GM18907 (cell line): ENCODE measurements around the gene BACE1-AS.
"Not testable (repeated sequence)": the region's sequence is repeated elsewhere in the genome, so short reads cannot be mapped to it uniquely, and the experiment has no call there.

Experiments used
- ATAC-seq: cut with Tn5 transposase; IDR thresholded peaks from one replicate; pipeline ENCODE4 v1.9.1; 2021; ENCODE audit warnings: mild to moderate bottlenecking, moderate library complexity; ENCODE audit not compliant: unreplicated experiment

The BACE1-AS gene

DNA sequence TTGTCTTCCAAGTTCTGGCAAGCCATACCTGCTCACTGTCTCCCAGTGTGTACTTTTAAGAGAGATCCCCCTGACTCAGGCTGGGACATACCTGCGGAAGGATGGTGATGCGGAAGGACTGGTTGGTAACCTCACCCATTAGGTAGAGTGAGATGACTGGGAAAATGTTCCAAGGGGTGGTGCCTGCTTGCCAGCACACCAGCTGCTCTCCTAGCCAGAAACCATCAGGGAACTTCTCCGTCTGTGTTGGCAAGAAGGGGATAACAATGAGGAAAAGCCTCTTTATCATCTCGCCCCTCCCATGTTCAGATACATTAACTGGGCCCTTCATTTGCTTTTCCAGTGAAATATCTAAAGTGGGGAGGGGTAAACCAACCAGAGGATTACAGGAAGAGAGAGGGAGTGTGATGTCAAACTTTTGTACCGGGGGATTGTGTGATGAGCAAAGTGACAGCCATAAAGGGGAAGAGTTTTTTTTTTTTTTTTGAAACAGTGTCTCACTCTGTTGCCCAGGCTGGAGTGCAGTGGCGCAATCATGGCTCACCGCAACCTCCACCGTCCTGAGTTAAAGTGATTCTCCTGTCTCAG, at the start of gene BACE1-AS:
BACE1-AS (plus strand) TSS at position 538 of the 588 bp plus-strand sequence.
- no peak for ATAC-seq

DNA sequence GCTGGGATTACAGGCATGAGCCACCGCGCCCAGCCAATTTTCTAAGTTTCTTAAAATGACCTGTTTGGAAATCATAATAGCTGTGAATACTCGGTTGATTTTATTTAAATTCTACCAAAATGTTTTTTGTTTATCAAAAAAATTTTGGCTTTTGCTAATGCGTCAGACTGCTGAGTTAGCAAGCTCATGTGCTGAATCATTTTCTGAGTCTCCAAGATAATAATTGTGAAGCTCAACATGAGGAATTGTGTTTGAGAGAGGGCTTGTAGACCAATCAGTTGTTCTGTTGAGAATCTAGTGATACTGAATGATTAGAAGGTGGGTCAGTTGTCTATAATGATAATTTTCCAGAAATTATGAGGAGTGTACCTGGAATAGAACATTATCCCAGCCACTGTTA, 42.8 kb upstream of the BACE1-AS start:
- no peak for ATAC-seq

DNA sequence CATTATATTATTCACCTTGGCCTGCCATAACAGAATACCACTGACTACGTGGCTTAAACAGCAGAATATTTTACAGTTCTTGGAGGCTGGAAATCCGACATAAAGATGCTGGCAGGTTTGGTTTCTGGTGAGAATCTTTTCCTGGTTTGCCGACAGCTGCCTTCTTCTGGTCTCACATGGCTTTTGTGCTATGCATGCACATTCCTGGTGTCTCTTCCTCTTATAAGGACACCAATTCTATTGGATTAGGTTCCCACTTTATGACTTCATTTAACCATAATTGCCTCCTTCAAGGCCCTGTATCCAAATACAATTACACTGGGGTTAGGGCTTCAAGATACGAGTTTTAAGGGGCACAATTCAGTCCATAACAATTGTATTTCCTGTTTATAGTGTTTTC, 41.6 kb upstream of the BACE1-AS start:
- ATAC-seq = no peak

DNA sequence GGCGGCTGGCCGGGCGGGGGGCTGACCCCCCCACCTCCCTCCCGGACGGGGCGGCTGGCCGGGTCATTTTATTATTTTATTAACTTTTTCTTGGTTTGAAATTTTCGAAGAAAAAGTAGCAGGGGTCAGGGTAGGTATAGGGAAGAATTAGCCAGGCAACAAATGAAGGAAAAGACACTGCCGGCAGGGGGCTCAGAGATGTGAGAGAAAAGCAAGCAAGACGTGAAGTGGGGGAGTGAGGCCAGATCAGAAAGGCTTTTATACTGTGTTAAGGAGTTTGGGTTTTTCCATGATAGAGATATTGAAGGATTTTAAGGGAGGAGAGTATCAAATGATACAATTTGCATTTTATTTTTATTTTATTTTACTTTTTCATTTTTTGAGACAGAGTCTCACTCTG, 39.6 kb upstream of the BACE1-AS start:
- no peak for ATAC-seq

DNA sequence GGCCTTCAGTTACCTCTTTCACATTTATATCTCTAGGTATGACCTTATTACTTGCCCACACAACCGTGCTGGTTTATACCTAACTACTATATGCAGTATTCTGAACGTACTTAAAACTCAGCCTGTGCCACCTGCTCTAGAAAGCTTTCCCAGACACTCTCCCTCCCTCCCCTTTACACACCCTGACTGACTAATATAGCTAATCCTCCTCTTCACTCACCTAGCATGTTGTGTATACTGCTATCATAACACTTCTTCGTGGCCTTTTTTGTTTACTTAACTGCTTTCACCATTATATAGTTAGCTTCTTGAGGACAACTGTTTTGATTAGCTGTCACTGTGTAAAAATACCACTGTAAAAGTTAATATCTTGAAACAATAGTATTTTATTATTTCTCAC, 35.2 kb upstream of the BACE1-AS start:
- no peak for ATAC-seq

DNA sequence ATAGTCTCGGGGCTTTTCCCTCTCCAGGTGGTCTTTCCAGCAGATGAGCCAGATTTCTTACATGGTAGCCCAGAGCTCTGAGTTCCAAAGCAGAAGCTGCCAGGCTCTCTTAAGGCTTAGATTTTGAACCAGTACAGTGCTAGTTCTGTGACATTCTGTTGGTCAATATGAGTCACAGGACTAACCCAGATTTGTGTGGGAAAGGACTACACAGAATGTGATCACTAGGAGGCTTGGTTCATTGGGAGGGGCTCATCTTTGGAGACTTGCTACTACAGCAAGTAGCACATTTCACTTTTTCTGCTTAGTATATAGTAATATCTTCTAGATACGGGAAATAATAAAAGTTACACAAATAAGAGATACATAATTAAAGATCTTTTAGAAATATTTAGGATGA, 34.6 kb upstream of the BACE1-AS start:
- no peak for ATAC-seq

DNA sequence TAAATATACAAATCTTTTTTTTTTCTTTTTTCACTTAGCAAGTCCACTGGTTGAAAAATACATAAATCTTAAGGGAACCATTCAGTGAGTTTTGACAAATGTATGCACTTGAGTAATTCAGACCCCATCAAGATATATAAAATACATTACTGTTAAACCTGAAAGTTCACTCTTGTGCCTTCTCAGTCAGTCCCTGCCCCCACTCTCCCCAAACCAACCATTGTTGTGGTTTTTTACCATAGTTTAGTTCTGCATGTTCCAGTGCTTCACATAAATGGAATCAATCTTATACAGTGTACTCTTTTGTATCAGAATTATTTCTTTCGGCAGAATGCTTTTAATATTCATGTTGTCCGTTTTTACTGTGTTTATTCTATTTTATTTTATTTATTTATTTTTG, 32.6 kb upstream of the BACE1-AS start:
- ATAC-seq = no peak

DNA sequence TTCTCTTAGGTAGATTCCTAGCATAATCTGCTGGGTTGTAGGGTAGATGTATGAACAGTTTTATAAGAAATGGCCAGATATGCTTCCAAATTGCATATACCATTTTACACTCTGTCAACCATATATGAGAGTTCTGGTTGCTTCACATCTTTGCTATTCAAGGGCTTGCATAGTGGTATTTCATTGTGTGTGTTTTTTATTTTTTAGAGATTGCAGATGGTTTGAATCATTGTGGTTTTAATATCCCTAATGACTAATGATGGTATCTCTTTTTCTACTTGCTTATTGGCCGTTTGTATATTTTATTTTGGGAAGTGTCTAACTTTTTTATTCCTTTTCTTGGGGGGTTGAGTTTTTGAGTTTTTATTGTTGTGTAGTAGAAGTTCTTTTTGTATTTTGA, 31.7 kb upstream of the BACE1-AS start:
- ATAC-seq = no peak

DNA sequence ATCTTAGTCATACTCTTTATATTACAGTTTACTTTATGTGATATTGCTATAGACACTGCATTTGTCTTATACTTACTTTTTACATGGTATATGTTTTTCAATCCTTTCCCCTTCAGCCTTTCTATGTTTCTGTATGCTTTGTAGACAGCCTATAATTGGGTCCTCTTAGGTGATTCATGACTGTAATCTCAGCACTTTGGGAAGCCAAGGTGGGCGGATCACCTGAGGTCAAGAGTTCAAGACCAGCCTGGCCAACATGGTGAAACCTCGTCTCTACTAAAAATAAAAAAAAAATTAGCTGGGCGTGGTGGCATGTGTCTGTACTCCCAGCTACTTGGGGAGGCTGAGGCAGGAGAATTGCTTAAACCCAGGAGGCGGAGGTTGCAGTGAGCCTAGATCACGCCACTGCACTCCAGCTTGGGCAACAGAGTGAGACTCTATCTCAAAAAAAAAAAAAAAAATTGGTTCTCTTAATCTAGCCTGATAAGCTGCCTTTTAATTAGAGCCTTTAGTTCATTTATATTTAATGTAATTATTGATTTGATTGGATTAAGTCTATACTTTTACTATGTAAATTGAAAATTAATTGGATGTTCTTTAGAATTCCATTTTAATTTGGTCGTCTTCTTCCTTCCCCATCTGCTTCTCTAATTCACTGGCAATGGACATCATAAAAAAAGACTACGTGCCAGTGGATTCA, 26.4 kb upstream of the BACE1-AS start:
- not testable (repeated sequence) for ATAC-seq

DNA sequence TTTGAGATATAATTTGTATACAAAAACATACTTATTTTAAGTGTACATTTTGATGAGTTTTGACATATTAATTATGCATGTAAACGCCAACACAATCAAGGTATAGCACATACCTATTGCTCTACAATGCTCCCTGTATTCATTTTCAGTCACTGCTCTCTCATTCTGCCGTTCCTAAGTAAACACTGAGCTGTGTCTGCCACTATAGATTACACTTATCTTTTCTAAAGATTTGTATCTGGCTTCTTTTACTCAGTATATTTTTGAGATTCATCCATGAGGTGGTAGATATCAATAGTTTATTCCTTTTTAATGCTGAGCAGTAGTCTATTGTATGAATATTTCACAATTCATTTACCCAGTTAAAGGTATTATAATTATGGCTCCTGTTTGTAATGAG, 25.4 kb upstream of the BACE1-AS start:
- ATAC-seq = no peak

DNA sequence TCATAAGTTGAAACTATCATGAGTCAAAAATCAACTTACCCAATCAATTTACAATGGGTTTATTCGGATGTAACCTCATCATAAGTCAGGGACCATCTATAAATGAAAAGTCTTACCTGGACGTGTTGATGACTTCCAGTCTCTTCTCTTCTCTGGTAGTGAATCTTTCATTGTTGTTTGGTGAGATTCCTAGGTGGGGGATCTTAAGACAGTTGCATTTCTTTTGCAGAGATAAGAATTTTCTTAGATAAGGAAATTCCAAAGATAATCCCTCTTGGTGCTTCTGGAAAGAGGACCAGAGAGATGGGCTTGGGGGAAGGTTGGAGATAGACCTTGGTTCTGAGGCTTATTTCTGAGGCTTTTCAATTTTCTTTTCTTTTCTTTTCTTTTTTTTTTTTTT, 21.3 kb upstream of the BACE1-AS start:
- ATAC-seq = no peak

DNA sequence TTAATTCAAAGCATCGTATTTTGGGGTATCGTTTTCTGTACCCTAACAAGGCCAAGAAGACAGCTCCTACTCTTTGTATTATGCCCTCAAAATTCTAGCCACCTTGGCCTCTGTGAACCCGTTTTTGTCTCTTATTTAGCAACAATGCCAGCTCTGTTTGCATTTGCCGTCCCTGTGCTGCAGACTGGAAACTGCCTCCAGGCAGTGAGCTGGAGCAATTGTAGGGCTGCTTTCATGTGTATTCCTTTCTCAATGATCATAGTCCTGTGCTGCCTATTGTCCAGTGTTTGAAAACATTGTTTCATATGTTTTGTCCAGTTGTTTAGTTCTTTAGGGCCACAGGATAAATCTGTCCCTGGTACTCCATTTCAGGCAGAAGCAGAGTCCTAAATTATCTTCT, 19.9 kb upstream of the BACE1-AS start:
- no peak for ATAC-seq

DNA sequence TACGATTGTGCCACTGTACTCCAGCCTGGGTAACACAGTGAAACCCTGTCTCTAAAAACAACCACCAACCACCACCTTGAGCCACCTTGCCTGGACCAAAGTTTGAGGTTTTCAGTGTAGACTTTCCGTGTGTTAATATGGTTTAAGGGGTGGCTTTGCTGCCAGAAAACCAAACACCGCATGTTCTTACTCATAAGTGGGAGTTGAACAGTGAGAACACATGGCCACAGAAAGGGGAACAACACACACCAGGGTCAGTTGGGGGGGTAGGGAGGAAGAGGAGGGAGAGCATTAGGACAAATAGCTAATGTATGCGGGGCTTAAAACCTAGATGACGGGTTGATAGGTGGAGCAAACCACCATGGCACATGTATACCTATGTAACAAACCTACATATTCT, 19.0 kb upstream of the BACE1-AS start:
- not testable (repeated sequence) for ATAC-seq

DNA sequence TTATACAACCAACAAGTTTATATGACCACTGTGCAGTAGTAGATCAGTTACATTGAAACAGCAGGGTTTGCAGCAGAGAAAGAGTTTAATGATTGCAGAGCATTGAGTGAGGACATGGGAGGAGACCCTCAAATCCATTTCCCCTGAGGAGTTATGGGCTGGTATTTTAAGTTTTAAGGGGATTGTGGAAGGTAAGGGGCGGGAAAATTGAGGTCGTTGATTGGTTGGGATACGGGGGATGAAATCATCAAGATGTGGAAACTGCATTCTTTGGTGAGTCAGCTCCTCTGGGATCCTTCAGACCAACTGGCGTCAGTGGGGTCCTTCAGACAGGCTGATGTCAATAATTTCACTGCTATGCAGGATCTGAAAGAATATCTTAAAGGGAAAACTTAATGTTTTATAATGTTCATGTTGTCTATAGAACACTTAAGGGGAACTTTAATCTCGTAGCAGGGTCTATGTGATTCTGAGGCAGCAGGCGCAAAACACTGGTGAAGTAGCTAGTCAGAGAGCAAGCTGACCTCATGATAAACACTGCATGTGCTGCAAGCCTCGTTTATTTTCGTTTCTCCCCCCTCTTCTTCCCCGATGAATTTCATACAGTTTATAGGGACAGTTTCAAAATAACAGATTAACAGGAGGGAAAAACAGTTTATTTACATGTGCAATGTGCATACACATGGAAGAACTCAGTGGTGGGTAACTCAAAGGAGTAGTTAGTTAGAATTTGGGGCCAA, 17.4 kb upstream of the BACE1-AS start:
- no peak for ATAC-seq

DNA sequence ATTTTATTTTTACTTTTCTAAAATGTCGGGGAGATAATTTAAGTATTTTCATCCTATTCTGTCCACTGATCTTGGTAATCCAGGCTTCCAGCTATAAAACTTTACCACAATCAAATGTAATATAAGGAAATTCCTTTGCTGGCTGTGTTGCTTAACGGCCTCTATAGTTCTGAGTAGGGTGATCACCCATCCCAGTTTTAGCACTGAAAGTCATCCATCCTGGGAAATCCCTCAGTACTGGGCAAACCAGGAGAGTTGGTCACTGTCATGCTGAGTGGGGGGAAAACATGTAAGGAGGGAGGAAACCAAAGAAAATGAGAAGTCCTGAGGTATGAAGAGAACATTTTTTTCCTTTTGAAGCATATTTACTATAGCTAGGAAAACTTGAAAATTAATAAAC, 12.8 kb upstream of the BACE1-AS start:
- no peak for ATAC-seq

DNA sequence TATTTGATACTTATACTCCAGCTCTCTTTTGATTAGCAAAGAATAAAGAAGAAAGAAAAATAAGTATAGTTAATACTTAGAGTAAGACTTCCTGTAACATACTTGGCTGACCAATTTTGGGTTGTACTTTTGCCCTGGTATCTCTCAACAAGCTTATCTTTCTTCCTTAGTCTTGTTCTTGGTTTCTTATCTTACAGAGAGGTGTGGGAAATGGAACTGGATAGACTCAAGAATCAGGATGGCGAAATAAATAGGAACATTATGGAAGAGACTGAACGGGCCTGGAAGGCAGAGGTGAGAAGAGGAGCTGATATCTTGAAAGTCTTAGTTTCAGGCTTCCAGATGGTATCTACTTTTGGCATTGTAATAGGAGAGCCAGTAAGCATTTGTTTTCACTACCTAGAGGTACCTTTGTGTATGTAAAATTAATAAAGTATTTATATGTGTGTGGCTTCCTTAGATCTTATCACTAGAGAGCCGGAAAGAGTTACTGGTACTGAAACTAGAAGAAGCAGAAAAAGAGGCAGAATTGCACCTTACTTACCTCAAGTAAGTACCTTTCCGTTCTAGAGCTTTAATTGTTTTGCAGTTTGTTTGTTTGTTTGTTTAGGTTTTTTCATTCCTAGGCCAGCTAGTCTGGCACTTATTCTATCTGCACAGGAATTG, 11.3 kb upstream of the BACE1-AS start:
- ATAC-seq = no peak

DNA sequence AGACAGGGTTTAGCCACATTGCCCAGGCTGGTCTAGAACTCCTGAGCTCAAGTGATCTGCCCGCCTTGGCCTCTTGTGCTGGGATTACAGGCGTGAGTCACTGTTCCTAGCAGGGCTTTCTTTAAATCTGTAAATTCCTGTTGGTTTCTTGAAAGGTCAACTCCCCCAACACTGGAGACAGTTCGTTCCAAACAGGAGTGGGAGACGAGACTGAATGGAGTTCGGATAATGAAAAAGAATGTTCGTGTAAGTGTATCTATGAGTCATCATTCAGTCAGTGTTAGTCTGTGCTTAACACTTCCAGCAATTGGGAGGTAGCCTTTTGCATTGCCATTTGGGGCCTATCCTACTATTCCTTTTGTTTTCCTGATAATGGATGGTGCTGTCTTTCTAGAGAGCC, 10.0 kb upstream of the BACE1-AS start:
- no peak for ATAC-seq

DNA sequence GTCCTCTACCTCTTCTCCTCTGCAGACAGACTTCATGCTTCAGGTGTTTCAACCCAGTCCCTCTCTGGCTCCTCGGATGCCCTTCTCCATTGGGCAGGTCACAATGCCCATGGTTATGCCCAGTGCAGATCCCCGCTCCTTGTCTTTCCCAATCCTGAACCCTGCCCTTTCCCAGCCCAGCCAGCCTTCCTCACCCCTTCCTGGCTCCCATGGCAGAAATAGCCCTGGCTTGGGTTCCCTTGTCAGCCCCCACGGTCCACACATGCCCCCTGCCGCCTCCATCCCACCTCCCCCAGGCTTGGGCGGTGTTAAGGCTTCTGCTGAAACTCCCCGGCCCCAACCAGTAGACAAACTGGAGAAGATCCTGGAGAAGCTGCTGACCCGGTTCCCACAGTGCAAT, 9.3 kb upstream of the BACE1-AS start:
- ATAC-seq = no peak

DNA sequence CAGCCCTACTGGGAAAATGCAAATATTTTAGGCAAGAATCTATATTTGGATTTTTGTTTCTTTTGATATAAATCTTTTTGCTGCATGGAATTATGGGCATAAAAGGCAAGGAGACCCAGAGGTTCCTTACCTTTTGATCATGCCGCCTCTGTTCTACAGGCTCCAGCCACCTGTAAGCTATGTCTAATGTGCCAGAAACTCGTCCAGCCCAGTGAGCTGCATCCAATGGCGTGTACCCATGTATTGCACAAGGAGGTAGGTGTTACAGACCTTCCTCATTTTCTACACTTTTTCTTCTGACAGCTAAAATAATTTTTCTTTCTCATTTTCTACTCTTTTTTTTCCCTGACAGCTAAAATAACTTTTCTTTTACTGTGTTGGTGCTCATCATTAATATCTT, 8.2 kb upstream of the BACE1-AS start:
- no peak for ATAC-seq

DNA sequence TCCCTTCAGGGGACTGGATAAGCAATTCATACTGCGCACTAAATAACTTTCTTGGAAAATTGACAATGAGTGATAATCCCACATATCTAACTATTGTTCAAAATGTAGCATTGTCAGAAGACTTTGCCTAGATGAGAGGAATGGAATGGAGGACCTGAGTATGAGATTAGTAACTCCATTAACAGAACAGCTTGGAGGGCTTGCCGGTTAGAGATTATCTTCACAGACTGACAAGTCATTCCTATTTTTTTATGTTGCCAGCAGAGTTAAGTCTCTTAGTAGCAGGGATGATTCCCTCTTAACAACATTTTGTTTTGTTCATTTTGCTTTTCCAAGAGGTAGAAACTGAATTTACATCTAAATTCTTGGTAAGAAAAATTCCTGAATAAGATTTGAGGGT, 7.1 kb upstream of the BACE1-AS start:
- no peak for ATAC-seq

DNA sequence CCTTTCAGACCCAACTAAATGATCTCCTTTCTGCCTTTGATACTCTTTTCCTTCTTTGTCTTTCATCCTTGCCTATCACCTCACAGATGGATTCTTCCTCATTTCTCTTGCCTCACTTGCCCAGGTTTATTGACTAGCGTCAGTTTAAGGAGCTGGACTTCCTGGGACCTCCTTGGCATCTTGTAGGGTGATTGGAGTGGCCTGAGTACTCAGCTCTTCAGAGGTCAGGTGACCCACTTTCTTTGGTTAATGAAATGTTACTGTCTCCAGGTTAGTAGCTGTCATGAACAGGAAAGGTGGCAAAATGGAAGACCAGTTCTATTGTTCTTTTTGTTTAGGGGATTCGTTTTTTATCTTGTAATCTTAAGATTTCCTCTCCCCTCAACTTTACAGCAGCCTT, 4.6 kb upstream of the BACE1-AS start:
- no peak for ATAC-seq

DNA sequence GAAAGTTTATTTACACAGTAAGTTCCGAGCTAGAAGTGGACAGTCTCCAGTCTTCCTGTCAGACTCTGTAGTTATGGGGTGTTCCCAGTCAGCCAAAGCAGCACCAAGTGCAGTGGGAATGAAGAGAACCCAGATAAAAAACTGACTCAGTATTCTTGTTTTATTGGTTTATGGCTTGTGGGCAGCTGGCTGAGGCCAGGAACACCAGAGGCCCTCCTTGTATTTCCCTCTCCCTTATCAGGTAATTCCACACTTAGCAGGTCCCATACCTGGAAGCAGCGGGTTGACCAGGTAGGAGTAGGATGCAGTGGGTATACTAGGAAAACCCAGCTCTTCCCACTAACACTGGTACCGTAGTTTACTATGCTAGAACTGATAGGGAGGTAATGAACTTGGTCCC, 3.5 kb upstream of the BACE1-AS start:
- no peak for ATAC-seq
